Peyer's patch (tissue), 4 donors: Measurements from ENCODE around the gene CHP2.

Source experiments
- CTCF ChIP-seq, 6 experiments: fragments of 450-650 bp in 4 of 6; fragments of 200-600 bp in 2 of 6; sonication (generic) in 1 of 6; IDR thresholded peaks; one replicate each; pipeline ENCODE4 v1.5.1; 2017 to 2019; ENCODE audit warnings: antibody characterized with exemption in 6 of 6, mild to moderate bottlenecking in 3 of 6, moderate library complexity in 1 of 6
- POLR2A ChIP-seq, 2 donors: fragments of 450-650 bp; IDR thresholded peaks; one replicate each; pipeline ENCODE4 v1.5.1; 2017; ENCODE audit warnings: antibody characterized with exemption in 2 of 2, mild to moderate bottlenecking in 2 of 2, moderate library complexity in 2 of 2

- no peak for TF ChIP-seq CTCF (IDR thresholded peaks at IDR 0.05)
- no peak for TF ChIP-seq POLR2A (IDR thresholded peaks at IDR 0.05)
Observed at GRCh38 chr16:23771642-23772041, 16.8 kb downstream of the CHP2 start.
